WTC11 (cell line): ENCODE results near the gene SIM2. TPM values are rescaled to one million over a fixed set of nuclear protein-coding genes. Genes with fewer than 3 reads are reported as not detected.

ENCODE experiments used
- ATAC-seq: fragments of 200-7000 bp; cut with Tn5 transposase; 2 replicates; pipeline ENCODE4 v1.10.0; 2021; ENCODE audit warnings: mild to moderate bottlenecking, moderate library complexity
- CTCF ChIA-PET: fragments of 300-600 bp; sonication (Branson Sonifier 250); formaldehyde crosslinking; loops from one replicate; lab custom pipeline; 2021; ENCODE audit warnings: antibody characterized with exemption; lab: Charles Lee
- POLR2A ChIA-PET: fragments of 350-600 bp; sonication (Branson Sonifier 250); formaldehyde crosslinking; loops from one replicate; lab custom pipeline; 2021; ENCODE audit warnings: antibody characterized with exemption; lab: Charles Lee
- DNase-seq: peaks from one replicate; pipeline ENCODE4 v3.0.0; 2021; ENCODE audit warnings: low spot score
- H3K27ac Mint-ChIP-seq: 2 replicates; pipeline ENCODE4 v1.8.0; 2021; ENCODE audit warnings: mixed read lengths
- H3K27me3 Mint-ChIP-seq: 2 replicates; pipeline ENCODE4 v1.8.0; 2021; ENCODE audit warnings: low read depth, mild to moderate bottlenecking, moderate library complexity, mixed read lengths
- H3K36me3 Mint-ChIP-seq: 2 replicates; pipeline ENCODE4 v1.8.0; 2021; ENCODE audit warnings: mixed read lengths
- H3K4me1 Mint-ChIP-seq: 2 replicates; pipeline ENCODE4 v1.8.0; 2022; ENCODE audit warnings: mixed read lengths
- H3K4me3 Mint-ChIP-seq: 2 replicates; pipeline ENCODE4 v1.8.0; 2021; ENCODE audit warnings: mild to moderate bottlenecking, moderate library complexity, mixed read lengths
- H3K9me3 Mint-ChIP-seq: 2 replicates; pipeline ENCODE4 v1.8.0; 2021; ENCODE audit warnings: mixed read lengths
- CREB1 ChIP-seq: sonication (generic); formaldehyde crosslinking; IDR thresholded peaks from 2 replicates; pipeline ENCODE4 v1.8.0; 2023; ENCODE audit warnings: mild to moderate bottlenecking, missing genetic modification reagents
- ELF4 ChIP-seq: sonication (generic); formaldehyde crosslinking; IDR thresholded peaks from 2 replicates; pipeline ENCODE4 v1.8.1; 2022; ENCODE audit warnings: low read depth, mild to moderate bottlenecking, moderate library complexity, missing genetic modification reagents
- KAT7 ChIP-seq: sonication (generic); formaldehyde crosslinking; IDR thresholded peaks from 2 replicates; pipeline ENCODE4 v1.8.1; 2023; ENCODE audit warnings: missing genetic modification reagents, mild to moderate bottlenecking, borderline replicate concordance
- NR1H2 ChIP-seq: sonication (generic); formaldehyde crosslinking; IDR thresholded peaks from 2 replicates; pipeline ENCODE4 v1.9.0; 2021; ENCODE audit warnings: mild to moderate bottlenecking, moderate library complexity, missing genetic modification reagents
- SMAD3 ChIP-seq: sonication (generic); formaldehyde crosslinking; IDR thresholded peaks from 2 replicates; pipeline ENCODE4 v1.8.0; 2022; ENCODE audit warnings: missing genetic modification reagents, mild to moderate bottlenecking, borderline replicate concordance
- SMAD4 ChIP-seq: sonication (generic); formaldehyde crosslinking; IDR thresholded peaks from 2 replicates; pipeline ENCODE4 v1.8.0; 2022; ENCODE audit warnings: mild to moderate bottlenecking, missing genetic modification reagents
- SP1 ChIP-seq: sonication (generic); formaldehyde crosslinking; conservative IDR thresholded peaks from 2 replicates; pipeline ENCODE4 v1.8.1; 2022; ENCODE audit warnings: missing genetic modification reagents
- TP53 ChIP-seq: sonication (generic); formaldehyde crosslinking; IDR thresholded peaks from 2 replicates; pipeline ENCODE4 v1.8.1; 2023; ENCODE audit warnings: mild to moderate bottlenecking, missing genetic modification reagents
- ZNF232 ChIP-seq: sonication (generic); formaldehyde crosslinking; IDR thresholded peaks from 2 replicates; pipeline ENCODE4 v1.8.0; 2022; ENCODE audit warnings: mild to moderate bottlenecking, missing genetic modification reagents
- ZNF671 ChIP-seq: fragments of 250-450 bp; sonication (Bioruptor Pico); IDR thresholded peaks from 2 replicates; pipeline ENCODE4 v1.8.0; 2021; ENCODE audit warnings: mild to moderate bottlenecking
- total RNA-seq: library from RNA; stranded (reverse); gene quantifications from 3 replicates; pipeline ENCODE4 v1.2.3, GENCODE V29; 2021
- TF ChIP-seq, protein P1 (sequence below): sonication (generic); formaldehyde crosslinking; IDR thresholded peaks from 2 replicates; pipeline ENCODE4 v1.8.0; 2022; ENCODE audit warnings: mild to moderate bottlenecking, missing genetic modification reagents
- TF ChIP-seq, protein P2 (sequence below): sonication (generic); formaldehyde crosslinking; IDR thresholded peaks from 2 replicates; pipeline ENCODE4 v1.8.1; 2023; ENCODE audit warnings: mild to moderate bottlenecking, missing genetic modification reagents, borderline replicate concordance
- TF ChIP-seq, protein P3 (sequence below): fragments of 250-450 bp; sonication (Bioruptor Pico); IDR thresholded peaks from 2 replicates; pipeline ENCODE4 v1.9.0; 2021; ENCODE audit warnings: mild to moderate bottlenecking, borderline replicate concordance
- TF ChIP-seq, protein P4 (sequence below): sonication (generic); formaldehyde crosslinking; IDR thresholded peaks from 2 replicates; pipeline ENCODE4 v1.8.1; 2022; ENCODE audit warnings: missing genetic modification reagents, borderline replicate concordance
- TF ChIP-seq, protein P5 (sequence below): fragments of 250-450 bp; sonication (Bioruptor Pico); conservative IDR thresholded peaks from 2 replicates; pipeline ENCODE4 v1.9.0; 2021; ENCODE audit warnings: mild to moderate bottlenecking
- TF ChIP-seq, protein P6 (sequence below): sonication (generic); formaldehyde crosslinking; IDR thresholded peaks from 2 replicates; pipeline ENCODE4 v1.8.1; 2022; ENCODE audit warnings: mild to moderate bottlenecking, moderate library complexity, missing genetic modification reagents
- TF ChIP-seq, protein P7 (sequence below): sonication (generic); formaldehyde crosslinking; conservative IDR thresholded peaks from 2 replicates; pipeline ENCODE4 v1.8.1; 2022; ENCODE audit warnings: mild to moderate bottlenecking, missing genetic modification reagents

Gene SIM2
- total RNA-seq, 1 experiment from 2014 or later: 0.17 TPM

DNA sequence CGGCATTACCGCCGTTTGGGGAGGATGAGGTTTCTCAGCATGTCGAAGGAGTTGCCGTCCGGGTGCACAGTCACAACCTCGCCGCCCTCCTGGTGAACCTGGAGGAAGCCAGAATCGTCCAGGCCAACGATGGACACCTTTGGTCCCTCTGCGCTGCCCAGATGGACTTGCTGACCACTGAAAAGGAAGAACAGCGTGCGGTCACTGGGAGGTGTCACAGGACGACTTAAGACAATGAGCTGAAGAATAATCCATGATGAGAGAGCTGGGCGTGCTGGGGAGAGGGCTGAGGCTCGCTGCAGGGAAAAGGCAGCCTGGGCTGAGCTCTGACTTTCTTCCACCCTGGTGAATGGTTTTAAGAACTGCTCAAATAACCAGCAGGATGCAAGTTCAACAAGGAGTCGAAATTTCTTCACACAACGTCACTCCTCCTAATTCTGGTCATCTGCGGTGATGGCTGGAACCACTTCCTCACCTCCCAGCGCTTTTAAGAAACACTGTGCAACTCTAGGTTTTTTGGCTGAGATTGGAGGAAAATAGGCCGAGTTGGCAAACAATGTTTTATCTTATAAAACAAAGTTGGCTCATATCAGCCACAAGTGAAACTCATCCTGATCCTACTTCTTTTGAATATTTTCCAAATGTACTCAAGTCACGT lies 55.5 kb downstream of the SIM2 start:
- ChIA-PET POLR2A (no interaction called here), CTCF (interaction anchor here (0.8 to 3.1 kb wide), 5 partner anchors 10 to 163 kb away, joined by 3 to 15 read pairs (median 4); no protein-coding TSS in a partner anchor)
- DNase-seq (no peak), ATAC-seq (no peak)
- no peaks in the 10 kb centered on the region for H3K36me3 Mint-ChIP-seq
- peaks cover 8% of the 10 kb centered on the region for H3K27me3 Mint-ChIP-seq
- H3K4me3 Mint-ChIP-seq: no peak overlapping the region
- H3K9me3 Mint-ChIP-seq: no peaks in the 10 kb centered on the region
- TF ChIP-seq, protein P1, sequence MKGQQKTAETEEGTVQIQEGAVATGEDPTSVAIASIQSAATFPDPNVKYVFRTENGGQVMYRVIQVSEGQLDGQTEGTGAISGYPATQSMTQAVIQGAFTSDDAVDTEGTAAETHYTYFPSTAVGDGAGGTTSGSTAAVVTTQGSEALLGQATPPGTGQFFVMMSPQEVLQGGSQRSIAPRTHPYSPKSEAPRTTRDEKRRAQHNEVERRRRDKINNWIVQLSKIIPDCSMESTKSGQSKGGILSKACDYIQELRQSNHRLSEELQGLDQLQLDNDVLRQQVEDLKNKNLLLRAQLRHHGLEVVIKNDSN (CRISPR knock-in tag): no peak
- TF ChIP-seq, protein P2, sequence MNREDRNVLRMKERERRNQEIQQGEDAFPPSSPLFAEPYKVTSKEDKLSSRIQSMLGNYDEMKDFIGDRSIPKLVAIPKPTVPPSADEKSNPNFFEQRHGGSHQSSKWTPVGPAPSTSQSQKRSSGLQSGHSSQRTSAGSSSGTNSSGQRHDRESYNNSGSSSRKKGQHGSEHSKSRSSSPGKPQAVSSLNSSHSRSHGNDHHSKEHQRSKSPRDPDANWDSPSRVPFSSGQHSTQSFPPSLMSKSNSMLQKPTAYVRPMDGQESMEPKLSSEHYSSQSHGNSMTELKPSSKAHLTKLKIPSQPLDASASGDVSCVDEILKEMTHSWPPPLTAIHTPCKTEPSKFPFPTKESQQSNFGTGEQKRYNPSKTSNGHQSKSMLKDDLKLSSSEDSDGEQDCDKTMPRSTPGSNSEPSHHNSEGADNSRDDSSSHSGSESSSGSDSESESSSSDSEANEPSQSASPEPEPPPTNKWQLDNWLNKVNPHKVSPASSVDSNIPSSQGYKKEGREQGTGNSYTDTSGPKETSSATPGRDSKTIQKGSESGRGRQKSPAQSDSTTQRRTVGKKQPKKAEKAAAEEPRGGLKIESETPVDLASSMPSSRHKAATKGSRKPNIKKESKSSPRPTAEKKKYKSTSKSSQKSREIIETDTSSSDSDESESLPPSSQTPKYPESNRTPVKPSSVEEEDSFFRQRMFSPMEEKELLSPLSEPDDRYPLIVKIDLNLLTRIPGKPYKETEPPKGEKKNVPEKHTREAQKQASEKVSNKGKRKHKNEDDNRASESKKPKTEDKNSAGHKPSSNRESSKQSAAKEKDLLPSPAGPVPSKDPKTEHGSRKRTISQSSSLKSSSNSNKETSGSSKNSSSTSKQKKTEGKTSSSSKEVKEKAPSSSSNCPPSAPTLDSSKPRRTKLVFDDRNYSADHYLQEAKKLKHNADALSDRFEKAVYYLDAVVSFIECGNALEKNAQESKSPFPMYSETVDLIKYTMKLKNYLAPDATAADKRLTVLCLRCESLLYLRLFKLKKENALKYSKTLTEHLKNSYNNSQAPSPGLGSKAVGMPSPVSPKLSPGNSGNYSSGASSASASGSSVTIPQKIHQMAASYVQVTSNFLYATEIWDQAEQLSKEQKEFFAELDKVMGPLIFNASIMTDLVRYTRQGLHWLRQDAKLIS (CRISPR knock-in tag): no peak
- no peak for TF ChIP-seq SP1 (CRISPR knock-in tag)
- no peak for TF ChIP-seq CREB1
- H3K27ac Mint-ChIP-seq: no peak overlapping the region
- peaks cover 44% of the 10 kb centered on the region for H3K4me1 Mint-ChIP-seq

DNA sequence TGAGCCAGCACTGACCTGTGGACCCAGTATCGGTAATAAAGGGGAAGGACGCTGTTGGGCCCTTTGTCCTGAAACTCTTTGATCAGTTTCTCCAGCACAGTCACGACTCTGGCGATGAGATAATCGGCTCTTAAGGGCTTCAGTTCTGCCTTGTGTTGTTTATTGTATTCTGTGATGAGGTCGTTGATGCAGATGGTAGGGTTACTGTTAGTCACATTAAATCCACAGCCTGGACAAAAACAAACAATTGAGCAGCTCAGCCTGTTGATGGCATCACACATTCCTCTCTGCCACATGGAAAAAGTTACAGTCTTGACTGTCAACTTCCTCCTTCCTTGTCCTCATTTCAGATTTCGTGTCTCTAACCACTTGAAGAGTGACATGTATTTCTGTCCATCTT lies 57.6 kb downstream of the SIM2 start:
- ChIA-PET POLR2A (interaction anchor here (0.6 kb wide), 1 partner anchor 858 kb away, joined by 3 read pairs; no protein-coding TSS in a partner anchor), CTCF (interaction anchor here (0.6 to 4.2 kb wide), 3 partner anchors 98 to 169 kb away, joined by 3 to 23 read pairs (median 3); no protein-coding TSS in a partner anchor)
- ATAC-seq (no peak), DNase-seq (no peak)
- H3K4me3 Mint-ChIP-seq: no peak overlapping the region
- H3K4me1 Mint-ChIP-seq: peaks cover 24% of the 10 kb centered on the region
- H3K36me3 Mint-ChIP-seq: no peaks in the 10 kb centered on the region
- H3K27ac Mint-ChIP-seq: no peak overlapping the region
- no peaks in the 10 kb centered on the region for H3K9me3 Mint-ChIP-seq
- no peaks in the 10 kb centered on the region for H3K27me3 Mint-ChIP-seq
- no peak for TF ChIP-seq ZNF671 (CRISPR knock-in tag)
- TF ChIP-seq, protein P3, sequence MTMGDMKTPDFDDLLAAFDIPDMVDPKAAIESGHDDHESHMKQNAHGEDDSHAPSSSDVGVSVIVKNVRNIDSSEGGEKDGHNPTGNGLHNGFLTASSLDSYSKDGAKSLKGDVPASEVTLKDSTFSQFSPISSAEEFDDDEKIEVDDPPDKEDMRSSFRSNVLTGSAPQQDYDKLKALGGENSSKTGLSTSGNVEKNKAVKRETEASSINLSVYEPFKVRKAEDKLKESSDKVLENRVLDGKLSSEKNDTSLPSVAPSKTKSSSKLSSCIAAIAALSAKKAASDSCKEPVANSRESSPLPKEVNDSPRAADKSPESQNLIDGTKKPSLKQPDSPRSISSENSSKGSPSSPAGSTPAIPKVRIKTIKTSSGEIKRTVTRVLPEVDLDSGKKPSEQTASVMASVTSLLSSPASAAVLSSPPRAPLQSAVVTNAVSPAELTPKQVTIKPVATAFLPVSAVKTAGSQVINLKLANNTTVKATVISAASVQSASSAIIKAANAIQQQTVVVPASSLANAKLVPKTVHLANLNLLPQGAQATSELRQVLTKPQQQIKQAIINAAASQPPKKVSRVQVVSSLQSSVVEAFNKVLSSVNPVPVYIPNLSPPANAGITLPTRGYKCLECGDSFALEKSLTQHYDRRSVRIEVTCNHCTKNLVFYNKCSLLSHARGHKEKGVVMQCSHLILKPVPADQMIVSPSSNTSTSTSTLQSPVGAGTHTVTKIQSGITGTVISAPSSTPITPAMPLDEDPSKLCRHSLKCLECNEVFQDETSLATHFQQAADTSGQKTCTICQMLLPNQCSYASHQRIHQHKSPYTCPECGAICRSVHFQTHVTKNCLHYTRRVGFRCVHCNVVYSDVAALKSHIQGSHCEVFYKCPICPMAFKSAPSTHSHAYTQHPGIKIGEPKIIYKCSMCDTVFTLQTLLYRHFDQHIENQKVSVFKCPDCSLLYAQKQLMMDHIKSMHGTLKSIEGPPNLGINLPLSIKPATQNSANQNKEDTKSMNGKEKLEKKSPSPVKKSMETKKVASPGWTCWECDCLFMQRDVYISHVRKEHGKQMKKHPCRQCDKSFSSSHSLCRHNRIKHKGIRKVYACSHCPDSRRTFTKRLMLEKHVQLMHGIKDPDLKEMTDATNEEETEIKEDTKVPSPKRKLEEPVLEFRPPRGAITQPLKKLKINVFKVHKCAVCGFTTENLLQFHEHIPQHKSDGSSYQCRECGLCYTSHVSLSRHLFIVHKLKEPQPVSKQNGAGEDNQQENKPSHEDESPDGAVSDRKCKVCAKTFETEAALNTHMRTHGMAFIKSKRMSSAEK (CRISPR knock-in tag): no peak
- no peak for TF ChIP-seq NR1H2 (CRISPR knock-in tag)
- TF ChIP-seq, protein P4, sequence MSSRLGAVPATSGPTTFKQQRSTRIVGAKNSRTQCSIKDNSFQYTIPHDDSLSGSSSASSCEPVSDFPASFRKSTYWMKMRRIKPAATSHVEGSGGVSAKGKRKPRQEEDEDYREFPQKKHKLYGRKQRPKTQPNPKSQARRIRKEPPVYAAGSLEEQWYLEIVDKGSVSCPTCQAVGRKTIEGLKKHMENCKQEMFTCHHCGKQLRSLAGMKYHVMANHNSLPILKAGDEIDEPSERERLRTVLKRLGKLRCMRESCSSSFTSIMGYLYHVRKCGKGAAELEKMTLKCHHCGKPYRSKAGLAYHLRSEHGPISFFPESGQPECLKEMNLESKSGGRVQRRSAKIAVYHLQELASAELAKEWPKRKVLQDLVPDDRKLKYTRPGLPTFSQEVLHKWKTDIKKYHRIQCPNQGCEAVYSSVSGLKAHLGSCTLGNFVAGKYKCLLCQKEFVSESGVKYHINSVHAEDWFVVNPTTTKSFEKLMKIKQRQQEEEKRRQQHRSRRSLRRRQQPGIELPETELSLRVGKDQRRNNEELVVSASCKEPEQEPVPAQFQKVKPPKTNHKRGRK: no peak

DNA sequence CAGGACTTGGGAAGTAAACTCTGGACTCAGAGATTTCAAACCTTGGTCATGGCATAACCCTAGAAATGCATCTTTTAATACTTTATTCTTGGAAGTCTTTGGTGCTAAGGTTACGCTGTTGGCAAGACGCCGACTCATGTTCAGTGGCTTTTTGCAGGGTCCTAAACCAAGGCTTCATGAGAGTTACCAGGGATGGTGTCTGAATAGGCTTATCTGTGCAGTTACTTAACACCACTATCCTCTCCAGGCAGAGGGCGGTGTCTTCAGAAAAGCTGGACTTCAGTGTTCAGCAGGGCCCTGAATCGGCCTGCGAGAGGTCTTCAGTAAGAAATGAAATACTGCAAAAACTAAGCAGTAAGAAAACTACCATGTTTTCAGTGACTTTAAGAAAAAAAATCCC lies 58.3 kb downstream of the SIM2 start:
- POLR2A ChIA-PET: no interaction called here
- H3K36me3 Mint-ChIP-seq: no peaks in the 10 kb centered on the region
- H3K4me1 Mint-ChIP-seq: peaks cover 18% of the 10 kb centered on the region
- CTCF ChIA-PET: interaction anchor here (1.5 to 4.2 kb wide), 4 partner anchors 38 to 160 kb away, joined by 4 to 23 read pairs (median 8); no protein-coding TSS in a partner anchor
- ATAC-seq (peak; percentile 26; the same call in 1 of the 2 replicates), DNase-seq (no peak)
- no peaks in the 10 kb centered on the region for H3K27me3 Mint-ChIP-seq
- no peaks in the 10 kb centered on the region for H3K9me3 Mint-ChIP-seq
- no peak overlapping the region for H3K27ac Mint-ChIP-seq
- no peak overlapping the region for H3K4me3 Mint-ChIP-seq
- TF ChIP-seq KAT7 (CRISPR knock-in tag) (no peak), ZNF232 (CRISPR knock-in tag) (no peak), CREB1 (no peak), ELF4 (CRISPR knock-in tag) (no peak), SMAD4 (no peak), TP53 (no peak), SMAD3 (CRISPR knock-in tag) (no peak)
- TF ChIP-seq, protein P5, sequence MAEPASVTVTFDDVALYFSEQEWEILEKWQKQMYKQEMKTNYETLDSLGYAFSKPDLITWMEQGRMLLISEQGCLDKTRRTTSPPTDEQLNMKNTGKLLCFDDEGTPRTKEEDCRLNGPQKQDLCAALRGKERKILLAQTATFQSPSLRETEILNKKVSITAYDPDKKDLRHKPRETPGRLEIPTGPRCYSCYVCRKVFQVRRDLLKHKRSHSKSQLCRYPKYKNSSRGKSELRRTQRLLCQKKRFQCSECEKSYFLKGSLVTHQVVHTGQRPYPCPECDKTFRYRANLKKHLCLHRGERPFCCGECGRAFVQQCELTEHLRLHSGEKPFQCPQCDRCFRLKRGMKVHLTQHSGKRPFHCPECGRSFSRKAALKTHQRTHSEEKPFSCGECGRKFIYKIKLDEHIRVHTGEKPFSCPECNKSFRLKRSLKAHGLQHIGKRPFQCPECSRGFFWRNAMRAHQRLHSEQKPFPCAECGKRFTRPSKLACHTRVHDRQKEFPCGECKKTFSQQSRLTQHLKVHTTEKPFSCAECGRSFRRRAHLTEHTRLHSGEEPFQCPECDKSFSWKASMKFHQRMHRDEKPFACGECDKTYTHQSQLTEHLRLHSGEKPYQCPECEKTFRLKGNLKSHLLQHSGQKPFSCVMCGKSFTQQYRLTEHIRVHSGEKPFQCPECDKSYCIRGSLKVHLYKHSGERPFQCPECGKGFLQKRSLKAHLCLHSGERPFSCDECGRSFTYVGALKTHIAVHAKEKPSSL (CRISPR knock-in tag): no peak
- TF ChIP-seq, protein P6, sequence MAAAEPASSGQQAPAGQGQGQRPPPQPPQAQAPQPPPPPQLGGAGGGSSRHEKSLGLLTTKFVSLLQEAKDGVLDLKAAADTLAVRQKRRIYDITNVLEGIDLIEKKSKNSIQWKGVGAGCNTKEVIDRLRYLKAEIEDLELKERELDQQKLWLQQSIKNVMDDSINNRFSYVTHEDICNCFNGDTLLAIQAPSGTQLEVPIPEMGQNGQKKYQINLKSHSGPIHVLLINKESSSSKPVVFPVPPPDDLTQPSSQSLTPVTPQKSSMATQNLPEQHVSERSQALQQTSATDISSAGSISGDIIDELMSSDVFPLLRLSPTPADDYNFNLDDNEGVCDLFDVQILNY: no peak
- TF ChIP-seq, protein P7, sequence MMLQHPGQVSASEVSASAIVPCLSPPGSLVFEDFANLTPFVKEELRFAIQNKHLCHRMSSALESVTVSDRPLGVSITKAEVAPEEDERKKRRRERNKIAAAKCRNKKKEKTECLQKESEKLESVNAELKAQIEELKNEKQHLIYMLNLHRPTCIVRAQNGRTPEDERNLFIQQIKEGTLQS (CRISPR knock-in tag): no peak
